OCI-LY7 (cell line): ENCODE measurements around the gene SLC25A47. TPM values are rescaled to one million over a fixed set of nuclear protein-coding genes. Genes with fewer than 3 reads are reported as not detected.

ENCODE experiments used
- BruUV-seq: library from RNA; stranded (reverse); fragments of 400-500 nt; replicated peaks from 2 replicates; lab custom pipeline; 2021; lab: Mats Ljungman, UMichigan
- CTCF ChIA-PET: fragments of 300-600 bp; sonication (Branson Sonifier 250); formaldehyde crosslinking; loops from one replicate; lab custom pipeline; 2022; ENCODE audit warnings: antibody characterized with exemption; ENCODE audit not compliant: unreplicated experiment; lab: Charles Lee
- POLR2A ChIA-PET: fragments of 300-600 bp; sonication (Branson Sonifier 250); formaldehyde crosslinking; loops from one replicate; lab custom pipeline; 2022; ENCODE audit warnings: antibody characterized with exemption; lab: Charles Lee
- DNase-seq: peaks from one replicate; pipeline ENCODE4 v3.0.0-alpha.2; 2015; ENCODE audit warnings: low spot score
- H2AFZ ChIP-seq: fragments of 200-600 bp; sonication (generic), shearing (Covaris generic); 2 replicates; pipeline ENCODE4 v1.6.1; 2014; ENCODE audit warnings: mild to moderate bottlenecking, antibody characterized with exemption, low read length, moderate library complexity
- H3K27ac ChIP-seq: fragments of 200-600 bp; sonication (generic); 2 replicates; pipeline ENCODE4 v1.5.1; 2014; ENCODE audit warnings: mixed run types, low read depth, mild to moderate bottlenecking, moderate library complexity, low read length, inconsistent platforms; ENCODE audit not compliant: poor library complexity, severe bottlenecking
- H3K36me3 ChIP-seq: fragments of 200-600 bp; sonication (generic); 2 replicates; pipeline ENCODE4 v1.6.1; 2014; ENCODE audit warnings: mild to moderate bottlenecking, antibody characterized with exemption, low read length, moderate library complexity, mixed read lengths; ENCODE audit not compliant: insufficient read depth
- H3K4me1 ChIP-seq: fragments of 200-600 bp; sonication (generic); 2 replicates; pipeline ENCODE4 v1.5.1; 2014; ENCODE audit warnings: mild to moderate bottlenecking, low read length; ENCODE audit not compliant: insufficient read depth, poor library complexity, severe bottlenecking
- H3K4me2 ChIP-seq: fragments of 200-600 bp; sonication (generic); 2 replicates; pipeline ENCODE4 v1.6.1; 2014; ENCODE audit warnings: mild to moderate bottlenecking, low read length
- H3K4me3 ChIP-seq: fragments of 200-600 bp; sonication (generic); 2 replicates; pipeline ENCODE4 v1.5.1; 2014; ENCODE audit warnings: mild to moderate bottlenecking, low read depth, low read length; ENCODE audit not compliant: poor library complexity, severe bottlenecking
- H3K79me2 ChIP-seq: fragments of 200-600 bp; sonication (generic); 2 replicates; pipeline ENCODE4 v1.6.1; 2016; ENCODE audit warnings: low read depth, mild to moderate bottlenecking, low read length, moderate library complexity, mixed read lengths; ENCODE audit not compliant: insufficient read depth
- H3K9me2 ChIP-seq: fragments of 200-600 bp; sonication (generic); 2 replicates; pipeline ENCODE4 v1.6.1; 2016; ENCODE audit warnings: mild to moderate bottlenecking, low read length, mixed read lengths; ENCODE audit not compliant: insufficient read depth
- H3K9me3 ChIP-seq: fragments of 200-600 bp; sonication (generic); 2 replicates; pipeline ENCODE4 v1.6.1; 2014; ENCODE audit warnings: mild to moderate bottlenecking, mixed run types, low read length, mixed read lengths
- H4K20me1 ChIP-seq: fragments of 200-600 bp; sonication (generic); 2 replicates; pipeline ENCODE4 v1.6.1; 2014; ENCODE audit warnings: mild to moderate bottlenecking, antibody characterized with exemption, low read length, moderate library complexity, mixed read lengths; ENCODE audit not compliant: insufficient read depth
- CTCF ChIP-seq: fragments of 200-600 bp; sonication (generic); conservative IDR thresholded peaks from 2 replicates; pipeline ENCODE4 v1.5.1; 2014; ENCODE audit warnings: mild to moderate bottlenecking, antibody characterized with exemption, low read length, moderate library complexity, mixed read lengths
- EZH2phosphoT487 ChIP-seq: fragments of 200-600 bp; sonication (generic); IDR thresholded peaks from 2 replicates; pipeline ENCODE4 v1.6.1; 2018; ENCODE audit warnings: low read depth, borderline replicate concordance, mild to moderate bottlenecking, mixed run types, antibody characterized with exemption, low read length, moderate library complexity, mixed read lengths
- intact Hi-C: fragments of 100-400 bp; cut with micrococcal nuclease; formaldehyde crosslinking; loops from one replicate; pipeline ENCODE4 v1.10.0; 2022; ENCODE audit not compliant: unreplicated experiment
- total RNA-seq, 2 experiments: library from RNA; depleted of rRNA in 1 of 2; stranded (reverse); fragments of >200 nt in 1 of 2; shearing (Covaris generic) in 1 of 2; gene quantifications; 2 replicates each; pipeline ENCODE4 v1.2.3, GENCODE V29; 2014 to 2022

The SLC25A47 gene
- total RNA-seq, 2 experiments from 2014 or later: 0.44 TPM; not detected in 1

- no TSS peak for BruUV-seq
These were observed 45.9 kb downstream of the SLC25A47 start for GRCh38 chr14:100369019-100369418.

GRCh38 chr14:100370003-100370402 lies 46.9 kb downstream of the SLC25A47 start:
- peaks cover 15% of the 10 kb centered on the region for H3K4me1 ChIP-seq
- H4K20me1 ChIP-seq: no peaks in the 10 kb centered on the region
- CTCF ChIA-PET: no interaction called here

More at GRCh38 chr14:100369019-100369418, 45.9 kb downstream of the SLC25A47 start:
- Histone ChIP-seq H3K4me3 (no peak overlapping the region), H3K79me2 (no peaks in the 10 kb centered on the region), H3K4me1 (peaks cover 7% of the 10 kb centered on the region), H3K27ac (no peak overlapping the region), H4K20me1 (no peaks in the 10 kb centered on the region), H3K36me3 (peaks cover 16% of the 10 kb centered on the region; the same call in 1 of the 2 replicates), H3K4me2 (no peak overlapping the region), H3K9me2 (no peaks in the 10 kb centered on the region), H2AFZ (no peak overlapping the region), H3K9me3 (no peaks in the 10 kb centered on the region)
- ChIA-PET CTCF (no interaction called here), POLR2A (no interaction called here)
- TF ChIP-seq CTCF (no peak), EZH2phosphoT487 (no peak)
- intact Hi-C loops: no loop called here
- no peak for DNase-seq

More at GRCh38 chr14:100370003-100370402, 46.9 kb downstream of the SLC25A47 start:
- no peak for DNase-seq
- Histone ChIP-seq H3K27ac (no peak overlapping the region), H3K4me3 (no peak overlapping the region), H3K36me3 (peaks cover 8% of the 10 kb centered on the region; the same call in 1 of the 2 replicates), H3K9me2 (no peaks in the 10 kb centered on the region), H3K79me2 (peaks cover 7% of the 10 kb centered on the region; the same call in 1 of the 2 replicates), H3K9me3 (no peaks in the 10 kb centered on the region), H3K4me2 (no peak overlapping the region), H2AFZ (no peak overlapping the region)
- intact Hi-C loops: loop anchor here (10.0 kb wide), 1 partner anchor 395 kb away; no protein-coding TSS in a partner anchor
- POLR2A ChIA-PET: no interaction called here
- no TSS peak for BruUV-seq
- TF ChIP-seq CTCF: no peak
